Mammary epithelial cell (primary cell): Measurements from ENCODE around the gene SORCS2.

Experiments
- EZH2 ChIP-seq: IDR thresholded peaks from 2 replicates; pipeline ENCODE4 v1.6.1; 2012; ENCODE audit warnings: low read length, inconsistent platforms, borderline replicate concordance
- TF ChIP-seq, protein P1 (sequence below), 2 donors: IDR thresholded peaks in 1 of 2; conservative IDR thresholded peaks in 1 of 2; 2 replicates each; pipeline ENCODE4 v1.5.1; 2011 to 2012; ENCODE audit warnings: inconsistent platforms in 2 of 2, low read length in 2 of 2, mild to moderate bottlenecking in 2 of 2, control low read depth in 1 of 2, low read depth in 1 of 2; ENCODE audit not compliant: insufficient read depth in 1 of 2; ENCODE audit errors: extremely low read depth in 1 of 2

DNA sequence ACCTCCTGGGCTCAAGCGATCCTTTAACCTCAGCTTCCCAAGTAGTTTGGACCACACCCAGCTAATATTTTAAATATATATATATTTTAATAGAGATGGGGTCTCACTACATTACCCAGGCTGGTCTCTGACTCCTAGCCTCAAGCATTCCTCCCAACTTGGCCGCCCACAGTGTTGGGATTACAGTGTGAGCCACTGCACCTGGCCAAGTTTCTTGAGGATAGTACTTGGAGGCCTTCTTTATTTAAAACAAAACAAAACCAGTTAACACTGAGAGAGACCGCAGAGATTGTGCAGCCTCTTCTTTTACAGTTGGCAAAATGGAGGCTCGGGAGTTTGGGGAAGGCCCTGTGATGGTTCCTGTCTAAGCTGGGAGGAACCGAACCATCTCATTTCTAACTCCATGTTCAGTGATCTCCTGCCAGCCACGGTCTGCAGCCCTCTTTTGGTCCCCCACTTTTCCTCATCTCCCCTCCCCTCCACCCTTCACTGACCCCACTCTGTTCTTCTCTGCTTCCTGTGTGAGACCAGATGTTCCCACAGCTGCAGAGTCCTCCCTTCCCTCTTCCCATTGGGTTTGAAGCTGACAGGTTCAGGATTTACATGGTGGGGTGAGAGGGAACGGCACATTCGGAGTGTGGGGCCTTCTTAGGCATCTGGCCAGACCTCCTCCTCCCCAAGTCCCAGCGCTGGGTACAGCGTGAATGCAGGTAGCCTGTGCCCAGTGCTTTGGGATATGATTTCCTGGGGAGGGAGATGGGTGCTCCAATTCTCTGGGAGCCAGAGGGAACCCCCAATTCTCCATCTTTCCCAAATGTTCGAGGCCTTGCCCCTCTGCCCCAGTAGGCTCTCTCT lies 1.4 kb upstream of the SORCS2 start:
- TF ChIP-seq, protein P1, sequence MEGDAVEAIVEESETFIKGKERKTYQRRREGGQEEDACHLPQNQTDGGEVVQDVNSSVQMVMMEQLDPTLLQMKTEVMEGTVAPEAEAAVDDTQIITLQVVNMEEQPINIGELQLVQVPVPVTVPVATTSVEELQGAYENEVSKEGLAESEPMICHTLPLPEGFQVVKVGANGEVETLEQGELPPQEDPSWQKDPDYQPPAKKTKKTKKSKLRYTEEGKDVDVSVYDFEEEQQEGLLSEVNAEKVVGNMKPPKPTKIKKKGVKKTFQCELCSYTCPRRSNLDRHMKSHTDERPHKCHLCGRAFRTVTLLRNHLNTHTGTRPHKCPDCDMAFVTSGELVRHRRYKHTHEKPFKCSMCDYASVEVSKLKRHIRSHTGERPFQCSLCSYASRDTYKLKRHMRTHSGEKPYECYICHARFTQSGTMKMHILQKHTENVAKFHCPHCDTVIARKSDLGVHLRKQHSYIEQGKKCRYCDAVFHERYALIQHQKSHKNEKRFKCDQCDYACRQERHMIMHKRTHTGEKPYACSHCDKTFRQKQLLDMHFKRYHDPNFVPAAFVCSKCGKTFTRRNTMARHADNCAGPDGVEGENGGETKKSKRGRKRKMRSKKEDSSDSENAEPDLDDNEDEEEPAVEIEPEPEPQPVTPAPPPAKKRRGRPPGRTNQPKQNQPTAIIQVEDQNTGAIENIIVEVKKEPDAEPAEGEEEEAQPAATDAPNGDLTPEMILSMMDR (conservative IDR thresholded peaks at IDR 0.05 in 1 of 2, IDR thresholded peaks at IDR 0.05 in 1 of 2; ENCODE audit: extremely low read depth in 1 of 2, insufficient read depth in 1 of 2, low read depth in 1 of 2, low read length in 2 of 2) = no peak
- TF ChIP-seq EZH2 = no peak
